ENCODE data around the gene ABLIM3. TPM values are rescaled to one million over a fixed set of nuclear protein-coding genes. Genes with fewer than 3 reads are reported as not detected.
A peak's percentile ranks its signal among the peaks of the same experiment; 100 is the strongest.

The ABLIM3 gene
- total RNA-seq, 8 experiments from 2014 or later: 0.18 to 28.7 (median 4.3) TPM

- peak in 3 of 8 experiments; percentile 33 to 61 (median 53) for ATAC-seq (replicated peaks in 6 of 8)
- 67 to 83% (median 80%) methylated on average over 1 to 2 of the region's 2 CpGs; no CpG with 5 or more reads in 7 of the 10 experiments for WGBS, 10 experiments
- peaks cover 11 to 17% of the 10 kb centered on the region in 2 donors for H3K4me1 ChIP-seq (replicated peaks in 1 of 2)
- in situ Hi-C loops (cut with MboI; ENCODE audit: low pct_unique_long_range_greater_than_20kb in 2 of 9, low sequenced_read_pairs in 9 of 9, unreplicated experiment in 9 of 9): no loop called here
- no peak overlapping the region for H3K4me3 ChIP-seq
- H3K27ac ChIP-seq: no peak overlapping the region
These were observed 11.0 kb downstream of the ABLIM3 start for GRCh38 chr5:149152317-149152746.

- ATAC-seq (replicated peaks in 6 of 8): no peak
- in situ Hi-C loops (cut with MboI; ENCODE audit: low pct_unique_long_range_greater_than_20kb in 2 of 9, low sequenced_read_pairs in 9 of 9, unreplicated experiment in 9 of 9): no loop called here
- Histone ChIP-seq H3K4me1 (replicated peaks in 1 of 2) (peaks cover 15 to 20% of the 10 kb centered on the region in 2 donors), H3K27ac (peak overlapping the region; percentile 66 to 81), H3K4me3 (no peak overlapping the region)
- 89 to 100% (median 97%) methylated on average over 1 to 4 of the region's 4 CpGs; no CpG with 5 or more reads in 4 of the 10 experiments for WGBS, 10 experiments
These were observed 12.0 kb downstream of the ABLIM3 start for GRCh38 chr5:149153193-149153750.

GRCh38 chr5:149153751-149154610 is 12.7 kb downstream of the ABLIM3 start:
- no peak overlapping the region for H3K4me3 ChIP-seq
- peaks cover 15 to 20% of the 10 kb centered on the region in 2 donors for H3K4me1 ChIP-seq (replicated peaks in 1 of 2)
- peak overlapping the region; percentile 66 to 81 for H3K27ac ChIP-seq
- in situ Hi-C loops (cut with MboI; ENCODE audit: low pct_unique_long_range_greater_than_20kb in 2 of 9, low sequenced_read_pairs in 9 of 9, unreplicated experiment in 9 of 9): no loop called here
- WGBS, 10 experiments: 8 to 100% (median 68%) methylated on average over 1 to 5 of the region's 8 CpGs; no CpG with 5 or more reads in 2 of the 10 experiments
- ATAC-seq (replicated peaks in 6 of 8): peak; percentile 23 to 97 (median 95)

- Histone ChIP-seq H3K4me1 (replicated peaks in 1 of 2) (peaks cover 15 to 20% of the 10 kb centered on the region in 2 donors), H3K4me3 (no peak overlapping the region), H3K27ac (peak overlapping the region; percentile 31 to 60)
- in situ Hi-C loops (cut with MboI; ENCODE audit: low pct_unique_long_range_greater_than_20kb in 2 of 9, low sequenced_read_pairs in 9 of 9, unreplicated experiment in 9 of 9): no loop called here
- ATAC-seq (replicated peaks in 6 of 8): peak in 2 of 8 experiments; percentile 15 to 20
- WGBS, 10 experiments: 80 to 100% (median 89%) methylated on average over 1 of the region's 1 CpG; no CpG with 5 or more reads in 3 of the 10 experiments
These were observed 13.4 kb downstream of the ABLIM3 start for GRCh38 chr5:149154650-149155049.

GRCh38 chr5:149156435-149157083 is 15.3 kb downstream of the ABLIM3 start:
- H3K4me3 ChIP-seq: no peak overlapping the region
- 67 to 93% (median 80%) methylated on average over 1 to 4 of the region's 4 CpGs; no CpG with 5 or more reads in 3 of the 10 experiments for WGBS, 10 experiments
- H3K4me1 ChIP-seq (replicated peaks in 1 of 2): peaks cover 15 to 20% of the 10 kb centered on the region in 2 donors
- no peak overlapping the region for H3K27ac ChIP-seq
- no peak for ATAC-seq (replicated peaks in 6 of 8)
- in situ Hi-C loops (cut with MboI; ENCODE audit: low pct_unique_long_range_greater_than_20kb in 2 of 9, low sequenced_read_pairs in 9 of 9, unreplicated experiment in 9 of 9): no loop called here

- Histone ChIP-seq H3K4me1 (replicated peaks in 1 of 2) (peaks cover 15 to 20% of the 10 kb centered on the region in 2 donors), H3K4me3 (no peak overlapping the region), H3K27ac (no peak overlapping the region)
- ATAC-seq (replicated peaks in 6 of 8): peak in 1 of 8 experiments; percentile 3
- in situ Hi-C loops (cut with MboI; ENCODE audit: low pct_unique_long_range_greater_than_20kb in 2 of 9, low sequenced_read_pairs in 9 of 9, unreplicated experiment in 9 of 9): no loop called here
- 60 to 100% (median 83%) methylated on average over 1 to 2 of the region's 2 CpGs; no CpG with 5 or more reads in 5 of the 10 experiments for WGBS, 10 experiments
These were observed 16.0 kb downstream of the ABLIM3 start for GRCh38 chr5:149157330-149157729.

GRCh38 chr5:149160291-149160787 is 19.0 kb downstream of the ABLIM3 start:
- WGBS, 10 experiments: 0 to 100% (median 69%) methylated on average over 1 to 3 of the region's 3 CpGs; no CpG with 5 or more reads in 3 of the 10 experiments
- Histone ChIP-seq H3K4me3 (no peak overlapping the region), H3K4me1 (replicated peaks in 1 of 2) (peaks cover 3 to 4% of the 10 kb centered on the region in 2 donors), H3K27ac (no peak overlapping the region)
- ATAC-seq (replicated peaks in 6 of 8): no peak
- in situ Hi-C loops (cut with MboI; ENCODE audit: low pct_unique_long_range_greater_than_20kb in 2 of 9, low sequenced_read_pairs in 9 of 9, unreplicated experiment in 9 of 9): no loop called here

GRCh38 chr5:149161026-149161687 is 19.9 kb downstream of the ABLIM3 start:
- Histone ChIP-seq H3K27ac (no peak overlapping the region), H3K4me3 (no peak overlapping the region), H3K4me1 (replicated peaks in 1 of 2) (peaks cover 3 to 4% of the 10 kb centered on the region in 2 donors)
- WGBS, 10 experiments: 39 to 88% (median 75%) methylated on average over 1 to 7 of the region's 9 CpGs
- in situ Hi-C loops (cut with MboI; ENCODE audit: low pct_unique_long_range_greater_than_20kb in 2 of 9, low sequenced_read_pairs in 9 of 9, unreplicated experiment in 9 of 9): no loop called here
- no peak for ATAC-seq (replicated peaks in 6 of 8)

GRCh38 chr5:149161850-149162249 is 20.6 kb downstream of the ABLIM3 start:
- WGBS, 10 experiments: 80 to 100% (median 96%) methylated on average over 1 to 5 of the region's 5 CpGs
- in situ Hi-C loops (cut with MboI; ENCODE audit: low pct_unique_long_range_greater_than_20kb in 2 of 9, low sequenced_read_pairs in 9 of 9, unreplicated experiment in 9 of 9): no loop called here

GRCh38 chr5:149162401-149163084 is 21.2 kb downstream of the ABLIM3 start:
- ATAC-seq (replicated peaks in 6 of 8): peak in 3 of 8 experiments; percentile 57 to 65 (median 58)
- in situ Hi-C loops (cut with MboI; ENCODE audit: low pct_unique_long_range_greater_than_20kb in 2 of 9, low sequenced_read_pairs in 9 of 9, unreplicated experiment in 9 of 9): no loop called here
- no peak overlapping the region for H3K4me3 ChIP-seq
- WGBS, 10 experiments: 14 to 100% (median 66%) methylated on average over 1 to 5 of the region's 9 CpGs; no CpG with 5 or more reads in 1 of the 10 experiments
- H3K4me1 ChIP-seq (replicated peaks in 1 of 2): peaks cover 2 to 4% of the 10 kb centered on the region in 2 donors
- H3K27ac ChIP-seq: no peak overlapping the region

More at GRCh38 chr5:149161850-149162249, 20.6 kb downstream of the ABLIM3 start:
- Histone ChIP-seq H3K4me1 (replicated peaks in 1 of 2) (peaks cover 3 to 4% of the 10 kb centered on the region in 2 donors), H3K4me3 (no peak overlapping the region), H3K27ac (no peak overlapping the region)
- no peak for ATAC-seq (replicated peaks in 6 of 8)

GRCh38 chr5:149164731-149165130 is 23.4 kb downstream of the ABLIM3 start:
- Histone ChIP-seq H3K4me1 (replicated peaks in 1 of 2) (no peaks in the 10 kb centered on the region), H3K27ac (no peak overlapping the region), H3K4me3 (no peak overlapping the region)
- in situ Hi-C loops (cut with MboI; ENCODE audit: low pct_unique_long_range_greater_than_20kb in 2 of 9, low sequenced_read_pairs in 9 of 9, unreplicated experiment in 9 of 9): no loop called here
- WGBS, 10 experiments: 30 to 78% (median 71%) methylated on average over 1 of the region's 1 CpG; no CpG with 5 or more reads in 5 of the 10 experiments
- peak in 1 of 8 experiments; percentile 11 for ATAC-seq (replicated peaks in 6 of 8)

GRCh38 chr5:149166128-149166527 is 24.8 kb downstream of the ABLIM3 start:
- Histone ChIP-seq H3K4me1 (replicated peaks in 1 of 2) (no peaks in the 10 kb centered on the region), H3K4me3 (no peak overlapping the region), H3K27ac (no peak overlapping the region)
- in situ Hi-C loops (cut with MboI; ENCODE audit: low pct_unique_long_range_greater_than_20kb in 2 of 9, low sequenced_read_pairs in 9 of 9, unreplicated experiment in 9 of 9): no loop called here
- peak in 2 of 8 experiments; percentile 61 to 87 for ATAC-seq (replicated peaks in 6 of 8)
